Neural cell (in vitro differentiated cells): ENCODE data around the gene CIRBP. TPM values are rescaled to one million over a fixed set of nuclear protein-coding genes. Genes with fewer than 3 reads are reported as not detected.

ENCODE experiments used
- H2AFZ ChIP-seq: fragments of 200-600, 300-800 bp; sonication (generic), shearing (Covaris generic); 2 replicates; pipeline ENCODE4 v1.6.0; 2014; ENCODE audit warnings: low read depth, mild to moderate bottlenecking, antibody characterized with exemption, low read length, moderate library complexity
- H3F3A ChIP-seq: fragments of 200-600 bp; shearing (Covaris generic); 2 replicates; pipeline ENCODE4 v1.6.1; 2016; ENCODE audit warnings: mild to moderate bottlenecking, moderate library complexity, mixed read lengths, antibody characterized with exemption, low read length; ENCODE audit not compliant: insufficient read depth, poor library complexity, severe bottlenecking
- H3K27ac ChIP-seq: fragments of 200-600, 300-800 bp; sonication (generic), shearing (Covaris generic); 2 replicates; pipeline ENCODE4 v1.5.1; 2014; ENCODE audit warnings: mild to moderate bottlenecking, low read length, moderate library complexity
- H3K27me3 ChIP-seq: fragments of 300-800, 200-600 bp; sonication (generic), shearing (Covaris generic); 2 replicates; pipeline ENCODE4 v1.6.0; 2014; ENCODE audit warnings: mild to moderate bottlenecking, low read depth, low read length, moderate library complexity; ENCODE audit not compliant: insufficient read depth
- H3K36me3 ChIP-seq: fragments of 300-800, 200-600 bp; sonication (generic), shearing (Covaris generic); 2 replicates; pipeline ENCODE4 v1.5.1; 2014; ENCODE audit warnings: mild to moderate bottlenecking, antibody characterized with exemption, low read length, moderate library complexity; ENCODE audit not compliant: insufficient read depth
- H3K4me2 ChIP-seq: fragments of 300-800, 200-600 bp; sonication (generic), shearing (Covaris generic); 2 replicates; pipeline ENCODE4 v1.6.0; 2014; ENCODE audit warnings: mild to moderate bottlenecking, low read length
- H3K4me3 ChIP-seq: fragments of 300-800, 200-600 bp; sonication (generic), shearing (Covaris generic); 2 replicates; pipeline ENCODE4 v1.5.1; 2014; ENCODE audit warnings: mild to moderate bottlenecking, low read length, moderate library complexity
- H3K79me2 ChIP-seq: fragments of 200-600 bp; shearing (Covaris generic); replicated peaks from 2 replicates; pipeline ENCODE4 v1.6.0; 2014; ENCODE audit warnings: mild to moderate bottlenecking, low read length, moderate library complexity; ENCODE audit not compliant: insufficient read depth
- H3K9ac ChIP-seq: fragments of 300-800, 200-600 bp; sonication (generic), shearing (Covaris generic); 2 replicates; pipeline ENCODE4 v1.6.1; 2016; ENCODE audit warnings: mild to moderate bottlenecking, low read length, mixed read lengths
- H3K9me2 ChIP-seq: fragments of 200-600 bp; shearing (Covaris generic); 2 replicates; pipeline ENCODE4 v1.6.1; 2016; ENCODE audit warnings: mild to moderate bottlenecking, low read length, mixed read lengths; ENCODE audit not compliant: insufficient read depth
- H3K9me3 ChIP-seq: fragments of 200-600, 300-800 bp; sonication (generic), shearing (Covaris generic); 2 replicates; pipeline ENCODE4 v1.6.1; 2016; ENCODE audit warnings: mild to moderate bottlenecking, mixed run types, low read length, moderate library complexity, mixed read lengths
- H4K20me1 ChIP-seq: fragments of 200-600 bp; shearing (Covaris generic); 2 replicates; pipeline ENCODE4 v1.6.1; 2016; ENCODE audit warnings: mild to moderate bottlenecking, mixed run types; ENCODE audit not compliant: insufficient read depth
- EP300 ChIP-seq: fragments of 450-650 bp; conservative IDR thresholded peaks from 2 replicates; pipeline ENCODE4 v1.6.1; 2014; ENCODE audit warnings: antibody characterized with exemption, mild to moderate bottlenecking, moderate library complexity; ENCODE audit not compliant: poor library complexity, severe bottlenecking
- EZH2 ChIP-seq: fragments of 200-600, 300-800 bp; shearing (Covaris generic), sonication (generic); IDR thresholded peaks from 2 replicates; pipeline ENCODE4 v1.6.1; 2014; ENCODE audit warnings: antibody characterized with exemption, low read length, borderline replicate concordance, mild to moderate bottlenecking; ENCODE audit not compliant: insufficient read depth, poor library complexity, severe bottlenecking
- MXI1 ChIP-seq: fragments of 450-650 bp; conservative IDR thresholded peaks from 2 replicates; pipeline ENCODE4 v1.6.1; 2014; ENCODE audit warnings: antibody characterized with exemption, mild to moderate bottlenecking; ENCODE audit not compliant: poor library complexity, severe bottlenecking
- POLR2AphosphoS5 ChIP-seq: IDR thresholded peaks from 2 replicates; pipeline ENCODE4 v1.6.1; 2012
- RAD21 ChIP-seq: fragments of 450-650 bp; conservative IDR thresholded peaks from 2 replicates; pipeline ENCODE4 v1.6.1; 2014; ENCODE audit warnings: antibody characterized with exemption, mild to moderate bottlenecking, moderate library complexity
- SMC3 ChIP-seq: fragments of 450-650 bp; conservative IDR thresholded peaks from 2 replicates; pipeline ENCODE4 v1.6.1; 2014; ENCODE audit warnings: antibody characterized with exemption, mild to moderate bottlenecking, moderate library complexity; ENCODE audit not compliant: poor library complexity
- TAF1 ChIP-seq: IDR thresholded peaks from 2 replicates; pipeline ENCODE4 v1.6.1; 2012; ENCODE audit warnings: low read depth
- polyA plus RNA-seq: library from polyadenylated mRNA; depleted of rRNA; stranded (reverse); fragments of >200 nt; gene quantifications from 2 replicates; pipeline ENCODE4 v1.2.3, GENCODE V29; 2014
- TF ChIP-seq, protein P1 (sequence below): IDR thresholded peaks from 2 replicates; pipeline ENCODE4 v1.6.1; 2012; ENCODE audit warnings: borderline replicate concordance
- TF ChIP-seq, protein P2 (sequence below): fragments of 450-650 bp; IDR thresholded peaks from 2 replicates; pipeline ENCODE4 v1.5.1; 2014; ENCODE audit warnings: antibody characterized with exemption, mild to moderate bottlenecking, moderate library complexity; ENCODE audit not compliant: poor library complexity, severe bottlenecking

Gene CIRBP
- polyA plus RNA-seq, 1 donor from 2014 or later: 1,663 TPM

DNA sequence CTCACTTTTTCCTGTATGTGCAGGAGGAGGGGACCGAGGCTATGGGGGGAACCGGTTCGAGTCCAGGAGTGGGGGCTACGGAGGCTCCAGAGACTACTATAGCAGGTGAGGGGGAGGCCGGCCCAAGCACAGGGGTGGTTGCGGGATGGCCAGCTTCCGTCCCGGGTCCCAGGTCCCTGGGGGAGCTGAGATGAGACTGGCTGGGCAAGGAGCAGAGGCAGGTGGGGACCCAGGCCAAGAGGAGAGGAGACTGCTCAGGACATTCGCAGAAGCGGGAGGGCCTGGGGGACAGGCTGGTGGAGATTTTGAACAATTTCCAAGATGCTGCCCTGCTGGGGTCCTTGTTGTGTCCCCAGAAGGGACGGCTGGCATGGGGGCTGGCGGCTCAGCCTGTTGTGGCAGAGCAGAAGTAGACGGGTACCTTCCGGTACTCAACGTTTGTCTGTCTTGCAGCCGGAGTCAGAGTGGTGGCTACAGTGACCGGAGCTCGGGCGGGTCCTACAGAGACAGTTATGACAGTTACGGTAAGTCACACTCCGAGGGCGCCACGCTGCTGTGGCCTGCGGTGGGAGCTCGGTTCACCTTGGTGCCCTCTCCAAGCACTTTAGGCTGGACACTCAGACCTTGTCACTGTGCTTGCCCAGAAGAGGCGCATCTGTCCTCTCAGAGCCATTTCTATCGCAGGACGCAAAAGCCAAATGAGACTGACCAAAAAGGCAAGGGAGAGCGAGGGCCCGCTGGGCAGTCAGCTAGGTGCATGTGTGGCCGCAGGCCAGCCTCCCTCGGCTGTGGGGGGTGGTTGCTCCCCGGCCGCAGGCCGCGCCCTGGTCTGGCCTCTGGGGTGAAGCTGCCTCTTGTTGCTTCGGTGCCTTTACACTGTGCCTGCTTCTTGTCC, 2.6 kb downstream of the CIRBP start:
- Histone ChIP-seq H4K20me1 (peaks cover 20% of the 10 kb centered on the region), H3K27ac (no peak overlapping the region), H3F3A (no peaks in the 10 kb centered on the region), H3K27me3 (no peaks in the 10 kb centered on the region), H2AFZ (no peak overlapping the region), H3K79me2 (peaks cover 37% of the 10 kb centered on the region), H3K9ac (peak overlapping the region; percentile 90), H3K4me2 (no peak overlapping the region), H3K9me2 (no peaks in the 10 kb centered on the region), H3K9me3 (no peaks in the 10 kb centered on the region), H3K4me3 (peak overlapping the region; percentile 71), H3K36me3 (peaks cover 5% of the 10 kb centered on the region)
- no peak for TF ChIP-seq SMC3

DNA sequence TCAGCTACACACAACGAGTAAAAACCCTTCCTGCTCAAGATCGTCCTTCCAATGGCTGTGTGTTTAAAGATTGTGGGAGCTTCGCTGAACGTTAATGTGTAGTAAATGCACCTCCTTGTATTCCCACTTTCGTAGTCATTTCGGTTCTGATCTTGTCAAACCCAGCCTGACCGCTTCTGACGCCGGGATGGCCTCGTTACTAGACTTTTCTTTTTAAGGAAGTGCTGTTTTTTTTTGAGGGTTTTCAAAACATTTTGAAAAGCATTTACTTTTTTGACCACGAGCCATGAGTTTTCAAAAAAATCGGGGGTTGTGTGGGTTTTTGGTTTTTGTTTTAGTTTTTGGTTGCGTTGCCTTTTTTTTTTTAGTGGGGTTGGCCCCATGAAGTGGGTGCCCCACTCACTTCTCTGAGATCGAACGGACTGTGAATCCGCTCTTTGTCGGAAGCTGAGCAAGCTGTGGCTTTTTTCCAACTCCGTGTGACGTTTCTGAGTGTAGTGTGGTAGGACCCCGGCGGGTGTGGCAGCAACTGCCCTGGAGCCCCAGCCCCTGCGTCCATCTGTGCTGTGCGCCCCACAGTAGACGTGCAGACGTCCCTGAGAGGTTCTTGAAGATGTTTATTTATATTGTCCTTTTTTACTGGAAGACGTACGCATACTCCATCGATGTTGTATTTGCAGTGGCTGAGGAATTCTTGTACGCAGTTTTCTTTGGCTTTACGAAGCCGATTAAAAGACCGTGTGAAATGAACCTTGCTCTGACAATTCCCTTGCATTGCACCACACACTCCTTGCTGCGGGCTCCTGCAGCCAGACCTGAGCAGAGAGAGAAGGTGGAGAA, 3.5 kb downstream of the CIRBP start:
- Histone ChIP-seq H3K9me3 (no peaks in the 10 kb centered on the region), H3K9me2 (no peaks in the 10 kb centered on the region), H3K27me3 (no peaks in the 10 kb centered on the region), H3K4me2 (no peak overlapping the region), H3K27ac (no peak overlapping the region), H3K36me3 (peaks cover 5% of the 10 kb centered on the region), H2AFZ (no peak overlapping the region), H3K4me3 (no peak overlapping the region), H4K20me1 (peaks cover 20% of the 10 kb centered on the region), H3F3A (no peaks in the 10 kb centered on the region), H3K9ac (peak overlapping the region; percentile 41), H3K79me2 (peaks cover 34% of the 10 kb centered on the region)
- TF ChIP-seq, protein P1, sequence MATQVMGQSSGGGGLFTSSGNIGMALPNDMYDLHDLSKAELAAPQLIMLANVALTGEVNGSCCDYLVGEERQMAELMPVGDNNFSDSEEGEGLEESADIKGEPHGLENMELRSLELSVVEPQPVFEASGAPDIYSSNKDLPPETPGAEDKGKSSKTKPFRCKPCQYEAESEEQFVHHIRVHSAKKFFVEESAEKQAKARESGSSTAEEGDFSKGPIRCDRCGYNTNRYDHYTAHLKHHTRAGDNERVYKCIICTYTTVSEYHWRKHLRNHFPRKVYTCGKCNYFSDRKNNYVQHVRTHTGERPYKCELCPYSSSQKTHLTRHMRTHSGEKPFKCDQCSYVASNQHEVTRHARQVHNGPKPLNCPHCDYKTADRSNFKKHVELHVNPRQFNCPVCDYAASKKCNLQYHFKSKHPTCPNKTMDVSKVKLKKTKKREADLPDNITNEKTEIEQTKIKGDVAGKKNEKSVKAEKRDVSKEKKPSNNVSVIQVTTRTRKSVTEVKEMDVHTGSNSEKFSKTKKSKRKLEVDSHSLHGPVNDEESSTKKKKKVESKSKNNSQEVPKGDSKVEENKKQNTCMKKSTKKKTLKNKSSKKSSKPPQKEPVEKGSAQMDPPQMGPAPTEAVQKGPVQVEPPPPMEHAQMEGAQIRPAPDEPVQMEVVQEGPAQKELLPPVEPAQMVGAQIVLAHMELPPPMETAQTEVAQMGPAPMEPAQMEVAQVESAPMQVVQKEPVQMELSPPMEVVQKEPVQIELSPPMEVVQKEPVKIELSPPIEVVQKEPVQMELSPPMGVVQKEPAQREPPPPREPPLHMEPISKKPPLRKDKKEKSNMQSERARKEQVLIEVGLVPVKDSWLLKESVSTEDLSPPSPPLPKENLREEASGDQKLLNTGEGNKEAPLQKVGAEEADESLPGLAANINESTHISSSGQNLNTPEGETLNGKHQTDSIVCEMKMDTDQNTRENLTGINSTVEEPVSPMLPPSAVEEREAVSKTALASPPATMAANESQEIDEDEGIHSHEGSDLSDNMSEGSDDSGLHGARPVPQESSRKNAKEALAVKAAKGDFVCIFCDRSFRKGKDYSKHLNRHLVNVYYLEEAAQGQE: no peak
- TF ChIP-seq, protein P2, sequence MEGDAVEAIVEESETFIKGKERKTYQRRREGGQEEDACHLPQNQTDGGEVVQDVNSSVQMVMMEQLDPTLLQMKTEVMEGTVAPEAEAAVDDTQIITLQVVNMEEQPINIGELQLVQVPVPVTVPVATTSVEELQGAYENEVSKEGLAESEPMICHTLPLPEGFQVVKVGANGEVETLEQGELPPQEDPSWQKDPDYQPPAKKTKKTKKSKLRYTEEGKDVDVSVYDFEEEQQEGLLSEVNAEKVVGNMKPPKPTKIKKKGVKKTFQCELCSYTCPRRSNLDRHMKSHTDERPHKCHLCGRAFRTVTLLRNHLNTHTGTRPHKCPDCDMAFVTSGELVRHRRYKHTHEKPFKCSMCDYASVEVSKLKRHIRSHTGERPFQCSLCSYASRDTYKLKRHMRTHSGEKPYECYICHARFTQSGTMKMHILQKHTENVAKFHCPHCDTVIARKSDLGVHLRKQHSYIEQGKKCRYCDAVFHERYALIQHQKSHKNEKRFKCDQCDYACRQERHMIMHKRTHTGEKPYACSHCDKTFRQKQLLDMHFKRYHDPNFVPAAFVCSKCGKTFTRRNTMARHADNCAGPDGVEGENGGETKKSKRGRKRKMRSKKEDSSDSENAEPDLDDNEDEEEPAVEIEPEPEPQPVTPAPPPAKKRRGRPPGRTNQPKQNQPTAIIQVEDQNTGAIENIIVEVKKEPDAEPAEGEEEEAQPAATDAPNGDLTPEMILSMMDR: no peak
- TF ChIP-seq MXI1 (no peak), POLR2AphosphoS5 (no peak), EP300 (no peak), SMC3 (no peak), RAD21 (no peak), TAF1 (no peak), EZH2 (no peak)
